OCI-LY3 (cell line): ENCODE measurements around the gene PTPRM.

Source experiments
- H2AFZ ChIP-seq: fragments of 200-600, 300-600 bp; shearing (Covaris generic); 2 replicates; pipeline ENCODE4 v1.6.0; 2014; ENCODE audit warnings: antibody characterized with exemption, low read depth, low read length
- H3K27ac ChIP-seq: fragments of 200-600, 300-600 bp; sonication (generic); 2 replicates; pipeline ENCODE4 v1.5.1; 2014; ENCODE audit warnings: mild to moderate bottlenecking, low read length, moderate library complexity, mixed read lengths
- H3K27me3 ChIP-seq: fragments of 200-600, 300-600 bp; sonication (generic); 2 replicates; pipeline ENCODE4 v1.6.1; 2014; ENCODE audit warnings: low read depth, low read length, mixed read lengths
- H3K36me3 ChIP-seq: fragments of 200-600, 300-600 bp; sonication (generic); replicated peaks from 2 replicates; pipeline ENCODE3; 2014; ENCODE audit warnings: low read depth, low read length, mixed read lengths
- H3K4me1 ChIP-seq: fragments of 300-600, 200-600 bp; sonication (generic); 2 replicates; pipeline ENCODE4 v1.6.1; 2014; ENCODE audit warnings: low read length, mixed read lengths
- H3K4me2 ChIP-seq: fragments of 200-600, 300-600 bp; sonication (generic); 2 replicates; pipeline ENCODE4 v1.6.1; 2014; ENCODE audit warnings: low read length, mixed read lengths
- H3K4me3 ChIP-seq: fragments of 300-600, 200-600 bp; sonication (generic); 2 replicates; pipeline ENCODE4 v1.5.1; 2014; ENCODE audit warnings: antibody characterized with exemption, mild to moderate bottlenecking, low read length, moderate library complexity
- H3K79me2 ChIP-seq: fragments of 300-600, 200-600 bp; shearing (Covaris generic); 2 replicates; pipeline ENCODE4 v1.6.1; 2014; ENCODE audit warnings: mild to moderate bottlenecking, low read length, mixed read lengths
- H3K9ac ChIP-seq: fragments of 300-600, 200-600 bp; shearing (Covaris generic); 2 replicates; pipeline ENCODE4 v1.6.0; 2014; ENCODE audit warnings: mild to moderate bottlenecking, low read length, moderate library complexity
- H3K9me3 ChIP-seq: fragments of 200-600, 300-600 bp; shearing (Covaris generic); 2 replicates; pipeline ENCODE4 v1.6.1; 2014; ENCODE audit warnings: low read length, mixed read lengths; ENCODE audit not compliant: insufficient read depth
- H4K20me1 ChIP-seq: fragments of 200-600, 300-600 bp; sonication (generic); 2 replicates; pipeline ENCODE4 v1.6.1; 2016; ENCODE audit warnings: low read length, mixed read lengths; ENCODE audit not compliant: insufficient read depth
- EZH2phosphoT487 ChIP-seq: fragments of 200-600 bp; shearing (Covaris generic); IDR thresholded peaks from 2 replicates; pipeline ENCODE4 v1.6.1; 2018; ENCODE audit warnings: antibody characterized with exemption, mixed run types, low read depth
- TF ChIP-seq, protein P1 (sequence below): fragments of 200-600, 300-600 bp; sonication (generic); IDR thresholded peaks from 2 replicates; pipeline ENCODE4 v1.5.1; 2014; ENCODE audit warnings: antibody characterized with exemption, low read length, low read depth

Gene PTPRM

DNA sequence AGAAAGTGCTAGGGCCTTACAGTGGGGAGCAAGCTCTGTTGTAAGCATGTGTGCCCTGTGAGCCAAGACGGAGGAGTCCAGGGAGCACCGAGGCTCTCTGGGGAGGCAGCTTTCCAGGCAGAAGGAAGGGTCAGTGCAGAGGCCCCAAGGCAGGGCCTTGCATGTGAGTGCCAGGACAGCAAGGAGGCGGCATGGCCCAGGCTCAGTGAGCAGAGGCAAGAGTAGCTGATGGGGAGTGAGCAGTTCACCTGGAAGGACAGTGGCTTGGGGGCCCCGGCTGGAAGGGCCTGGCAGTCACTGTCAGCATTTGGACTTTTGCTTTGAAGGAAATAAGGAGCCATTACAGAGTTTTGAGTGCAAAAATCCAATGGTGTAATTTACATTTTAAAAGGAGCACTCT is 818.3 kb downstream of the PTPRM start:
- no peak overlapping the region for H3K27ac ChIP-seq
- H3K9ac ChIP-seq: no peak overlapping the region
- peaks cover 13% of the 10 kb centered on the region for H3K27me3 ChIP-seq
- H3K4me1 ChIP-seq: no peaks in the 10 kb centered on the region
- TF ChIP-seq, protein P1, sequence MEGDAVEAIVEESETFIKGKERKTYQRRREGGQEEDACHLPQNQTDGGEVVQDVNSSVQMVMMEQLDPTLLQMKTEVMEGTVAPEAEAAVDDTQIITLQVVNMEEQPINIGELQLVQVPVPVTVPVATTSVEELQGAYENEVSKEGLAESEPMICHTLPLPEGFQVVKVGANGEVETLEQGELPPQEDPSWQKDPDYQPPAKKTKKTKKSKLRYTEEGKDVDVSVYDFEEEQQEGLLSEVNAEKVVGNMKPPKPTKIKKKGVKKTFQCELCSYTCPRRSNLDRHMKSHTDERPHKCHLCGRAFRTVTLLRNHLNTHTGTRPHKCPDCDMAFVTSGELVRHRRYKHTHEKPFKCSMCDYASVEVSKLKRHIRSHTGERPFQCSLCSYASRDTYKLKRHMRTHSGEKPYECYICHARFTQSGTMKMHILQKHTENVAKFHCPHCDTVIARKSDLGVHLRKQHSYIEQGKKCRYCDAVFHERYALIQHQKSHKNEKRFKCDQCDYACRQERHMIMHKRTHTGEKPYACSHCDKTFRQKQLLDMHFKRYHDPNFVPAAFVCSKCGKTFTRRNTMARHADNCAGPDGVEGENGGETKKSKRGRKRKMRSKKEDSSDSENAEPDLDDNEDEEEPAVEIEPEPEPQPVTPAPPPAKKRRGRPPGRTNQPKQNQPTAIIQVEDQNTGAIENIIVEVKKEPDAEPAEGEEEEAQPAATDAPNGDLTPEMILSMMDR: no peak
- TF ChIP-seq EZH2phosphoT487: no peak
- no peak overlapping the region for H3K4me2 ChIP-seq
- H3K4me3 ChIP-seq: no peak overlapping the region
- H3K9me3 ChIP-seq: no peaks in the 10 kb centered on the region
- no peak overlapping the region for H2AFZ ChIP-seq
- no peaks in the 10 kb centered on the region for H3K36me3 ChIP-seq
- no peaks in the 10 kb centered on the region for H3K79me2 ChIP-seq
- H4K20me1 ChIP-seq: no peaks in the 10 kb centered on the region

DNA sequence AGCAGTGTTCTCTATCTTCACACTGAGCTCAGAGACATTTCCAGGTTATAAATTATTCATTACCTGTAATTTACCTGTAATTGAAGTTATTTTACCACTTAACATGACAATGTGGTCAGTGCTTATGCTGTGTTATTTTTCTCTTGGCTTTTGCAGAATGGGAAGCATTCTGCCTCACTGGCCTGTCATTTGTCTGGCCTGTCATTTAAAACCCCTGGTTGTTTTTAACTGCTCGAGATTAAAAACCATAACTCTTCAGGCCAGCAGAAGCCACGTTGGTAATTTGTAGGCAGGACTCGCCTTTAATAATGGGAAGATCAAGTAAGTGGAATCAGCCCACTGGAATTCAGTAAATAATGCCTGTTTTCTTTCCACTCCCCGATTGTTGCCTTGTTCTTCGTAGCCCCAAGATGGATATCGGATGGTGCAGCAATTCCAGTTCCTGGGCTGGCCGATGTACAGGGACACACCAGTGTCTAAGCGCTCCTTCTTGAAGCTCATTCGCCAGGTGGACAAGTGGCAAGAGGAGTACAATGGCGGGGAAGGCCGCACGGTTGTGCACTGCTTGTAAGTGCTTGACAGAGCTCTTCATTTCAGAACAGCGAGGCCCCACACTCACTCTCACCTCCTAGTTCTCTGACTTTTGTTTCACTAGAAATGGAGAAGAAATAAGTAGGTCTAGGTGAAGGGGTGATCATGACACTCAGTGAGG is 819.7 kb downstream of the PTPRM start:
- H3K9ac ChIP-seq: no peak overlapping the region
- no peaks in the 10 kb centered on the region for H3K79me2 ChIP-seq
- H3K27ac ChIP-seq: no peak overlapping the region
- no peaks in the 10 kb centered on the region for H3K36me3 ChIP-seq
- TF ChIP-seq EZH2phosphoT487: no peak
- TF ChIP-seq, protein P1: no peak
- H3K27me3 ChIP-seq: peaks cover 8% of the 10 kb centered on the region
- H4K20me1 ChIP-seq: no peaks in the 10 kb centered on the region
- no peaks in the 10 kb centered on the region for H3K9me3 ChIP-seq
- no peaks in the 10 kb centered on the region for H3K4me1 ChIP-seq
- no peak overlapping the region for H3K4me2 ChIP-seq
- no peak overlapping the region for H3K4me3 ChIP-seq
- H2AFZ ChIP-seq: no peak overlapping the region

DNA sequence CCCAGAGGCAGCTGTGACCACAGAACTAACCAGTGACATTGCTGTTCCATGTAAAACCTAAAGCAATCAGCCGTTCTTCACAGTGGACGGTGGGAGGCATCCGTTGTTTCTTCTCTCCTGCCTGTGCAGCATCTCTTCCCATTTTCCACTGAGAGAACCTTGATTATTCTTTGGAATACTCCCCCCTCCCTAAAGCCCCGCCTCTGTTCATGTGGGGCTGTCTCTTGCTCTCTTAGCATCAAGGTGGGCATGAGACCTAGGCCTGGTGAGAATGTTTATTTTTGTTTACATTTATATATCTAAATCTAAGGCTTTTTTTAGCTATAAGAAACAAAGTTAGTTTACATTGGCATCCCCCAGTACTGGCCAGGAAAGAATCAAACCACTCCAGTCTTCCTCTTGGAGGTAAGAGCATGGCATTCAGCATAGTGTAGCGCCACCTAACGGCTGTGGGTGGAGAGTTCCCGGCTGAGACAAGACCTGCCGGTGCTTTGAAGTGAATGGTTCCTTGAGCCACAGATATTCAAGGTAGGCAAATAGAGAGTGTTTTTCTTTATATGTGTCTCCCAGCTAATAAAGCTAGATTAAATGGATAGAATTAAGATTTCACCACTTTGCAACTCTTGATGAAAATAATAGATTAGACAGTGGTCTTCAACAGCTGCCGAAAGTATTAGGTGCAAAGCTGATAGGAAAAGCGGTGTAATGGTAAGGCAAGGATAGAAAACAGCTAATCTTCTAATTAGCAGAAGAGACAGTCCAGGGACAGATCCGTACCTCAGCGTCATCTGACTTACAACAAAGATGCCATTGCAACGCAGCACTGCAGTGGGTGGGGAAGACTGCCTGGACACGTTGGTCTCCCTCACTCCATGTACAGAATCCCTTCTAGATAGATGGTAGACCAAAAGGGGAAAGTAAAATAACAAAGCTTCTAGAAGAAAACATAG is 822.5 kb downstream of the PTPRM start:
- no peak for TF ChIP-seq EZH2phosphoT487
- TF ChIP-seq, protein P1: peak; percentile 85
- peaks cover 10% of the 10 kb centered on the region for H3K27me3 ChIP-seq
- no peaks in the 10 kb centered on the region for H3K9me3 ChIP-seq

DNA sequence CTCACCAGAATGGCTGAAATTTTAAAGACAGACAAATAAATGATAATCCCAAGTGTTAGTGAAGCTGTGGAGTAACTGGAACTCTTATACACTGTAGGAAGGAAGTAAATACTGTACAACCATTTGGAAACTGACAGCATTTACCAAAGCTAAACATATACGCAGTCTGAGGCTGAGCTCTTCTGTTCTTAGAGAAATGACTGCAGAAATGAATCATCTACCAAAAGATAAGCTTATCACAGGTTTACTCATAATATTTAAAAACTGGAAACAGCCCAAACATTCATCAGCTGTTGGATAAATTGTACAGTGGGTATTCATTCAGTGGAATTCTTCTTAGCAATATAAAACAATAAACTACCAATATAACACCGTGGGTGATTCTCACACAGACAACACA is 824.0 kb downstream of the PTPRM start:
- H2AFZ ChIP-seq: no peak overlapping the region
- no peaks in the 10 kb centered on the region for H3K79me2 ChIP-seq
- no peak overlapping the region for H3K27ac ChIP-seq
- peaks cover 10% of the 10 kb centered on the region for H3K27me3 ChIP-seq
- TF ChIP-seq, protein P1: no peak
- TF ChIP-seq EZH2phosphoT487: no peak
- no peaks in the 10 kb centered on the region for H3K9me3 ChIP-seq
- no peak overlapping the region for H3K4me3 ChIP-seq
- H3K4me1 ChIP-seq: no peaks in the 10 kb centered on the region
- no peak overlapping the region for H3K9ac ChIP-seq
- no peaks in the 10 kb centered on the region for H3K36me3 ChIP-seq
- H4K20me1 ChIP-seq: no peaks in the 10 kb centered on the region
- H3K4me2 ChIP-seq: no peak overlapping the region

More for the DNA sequence above, 822.5 kb downstream of the PTPRM start:
- Histone ChIP-seq H3K9ac (no peak overlapping the region), H3K79me2 (no peaks in the 10 kb centered on the region), H3K27ac (no peak overlapping the region), H3K4me3 (no peak overlapping the region), H3K4me2 (no peak overlapping the region), H2AFZ (no peak overlapping the region), H4K20me1 (no peaks in the 10 kb centered on the region), H3K4me1 (no peaks in the 10 kb centered on the region), H3K36me3 (no peaks in the 10 kb centered on the region)
